Loucy (cell line): Measurements from ENCODE around the gene RUFY1.
"Not testable (repeated sequence)": the region's sequence is repeated elsewhere in the genome, so short reads cannot be mapped to it uniquely, and the experiment has no call there.

Experiments
- EZH2phosphoT487 ChIP-seq: fragments of 200-600 bp; IDR thresholded peaks from 2 replicates; pipeline ENCODE4 v1.6.1; 2018; ENCODE audit warnings: antibody characterized with exemption, mild to moderate bottlenecking, moderate library complexity, borderline replicate concordance
- TF ChIP-seq, protein P1 (sequence below): fragments of 200-600 bp; sonication (generic); conservative IDR thresholded peaks from 2 replicates; pipeline ENCODE4 v1.5.1; 2014; ENCODE audit warnings: mild to moderate bottlenecking, antibody characterized with exemption, low read length

DNA sequence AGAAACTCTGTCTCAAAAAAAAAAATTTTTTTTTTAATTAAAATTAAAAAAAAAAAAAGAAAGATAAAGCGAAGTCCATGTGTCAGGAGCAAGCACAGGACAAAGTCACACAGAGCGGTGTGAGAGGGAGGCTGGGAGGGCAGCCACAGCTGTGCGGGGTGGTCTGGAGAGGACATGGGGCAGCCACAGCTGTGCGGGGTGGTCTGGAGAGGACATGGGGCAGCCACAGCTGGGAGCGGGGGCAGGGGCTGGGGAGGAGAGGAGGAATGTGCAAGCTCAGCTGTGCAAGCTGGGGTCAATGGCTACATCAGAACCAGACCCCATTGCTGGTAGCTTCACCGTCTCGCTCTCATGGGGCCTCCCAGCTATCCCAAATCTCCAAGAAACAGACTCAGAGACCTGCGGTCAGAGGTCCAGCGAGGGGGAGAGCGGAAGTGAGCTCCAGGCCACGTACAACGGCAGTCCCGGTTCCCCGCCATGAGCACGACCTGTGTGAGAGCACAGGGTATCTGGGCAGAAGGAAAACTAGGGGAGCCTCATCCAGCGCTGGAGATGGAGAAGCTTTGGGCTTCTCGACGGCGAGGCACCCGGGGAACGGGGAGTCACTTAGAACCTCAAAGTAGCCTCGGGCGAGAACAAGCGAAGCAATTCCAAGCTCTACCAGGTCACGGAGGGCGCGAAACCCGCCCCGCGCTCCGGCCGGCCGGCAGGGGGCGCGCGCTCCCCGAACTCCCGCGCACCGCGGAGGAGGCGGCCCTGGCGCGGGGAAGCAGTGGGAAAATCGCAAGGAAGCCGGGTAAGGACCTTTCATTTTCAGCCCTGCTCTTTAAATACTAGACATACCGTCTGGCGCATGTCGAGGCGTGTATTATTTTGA lies 107.2 kb downstream of the RUFY1 start:
- TF ChIP-seq, protein P1, sequence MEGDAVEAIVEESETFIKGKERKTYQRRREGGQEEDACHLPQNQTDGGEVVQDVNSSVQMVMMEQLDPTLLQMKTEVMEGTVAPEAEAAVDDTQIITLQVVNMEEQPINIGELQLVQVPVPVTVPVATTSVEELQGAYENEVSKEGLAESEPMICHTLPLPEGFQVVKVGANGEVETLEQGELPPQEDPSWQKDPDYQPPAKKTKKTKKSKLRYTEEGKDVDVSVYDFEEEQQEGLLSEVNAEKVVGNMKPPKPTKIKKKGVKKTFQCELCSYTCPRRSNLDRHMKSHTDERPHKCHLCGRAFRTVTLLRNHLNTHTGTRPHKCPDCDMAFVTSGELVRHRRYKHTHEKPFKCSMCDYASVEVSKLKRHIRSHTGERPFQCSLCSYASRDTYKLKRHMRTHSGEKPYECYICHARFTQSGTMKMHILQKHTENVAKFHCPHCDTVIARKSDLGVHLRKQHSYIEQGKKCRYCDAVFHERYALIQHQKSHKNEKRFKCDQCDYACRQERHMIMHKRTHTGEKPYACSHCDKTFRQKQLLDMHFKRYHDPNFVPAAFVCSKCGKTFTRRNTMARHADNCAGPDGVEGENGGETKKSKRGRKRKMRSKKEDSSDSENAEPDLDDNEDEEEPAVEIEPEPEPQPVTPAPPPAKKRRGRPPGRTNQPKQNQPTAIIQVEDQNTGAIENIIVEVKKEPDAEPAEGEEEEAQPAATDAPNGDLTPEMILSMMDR, result not testable (repeated sequence)
- not testable (repeated sequence) for TF ChIP-seq EZH2phosphoT487
